PFSK-1 (cell line): Measurements from ENCODE around the gene SDK1.

Experiments
- POLR2AphosphoS5 ChIP-seq: IDR thresholded peaks from 2 replicates; pipeline ENCODE4 v1.6.1; 2012; ENCODE audit warnings: low read depth, mild to moderate bottlenecking, control low read depth, low read length, moderate library complexity
- REST ChIP-seq, 2 experiments: IDR thresholded peaks; 2 replicates each; pipeline versions ENCODE4 v1.6.1 to v1.8.0; 2011 to 2012; ENCODE audit warnings: low read depth in 2 of 2, low read length in 2 of 2, control low read depth in 1 of 2, inconsistent platforms in 1 of 2, mild to moderate bottlenecking in 1 of 2, moderate library complexity in 1 of 2; ENCODE audit not compliant: insufficient read depth in 1 of 2
- TAF1 ChIP-seq: IDR thresholded peaks from 2 replicates; pipeline ENCODE4 v1.6.1; 2012; ENCODE audit warnings: low read length, control low read depth, borderline replicate concordance; ENCODE audit not compliant: insufficient read depth

GRCh38 chr7:3866277-3866676, 565.2 kb downstream of the SDK1 start:
- TF ChIP-seq POLR2AphosphoS5 (no peak), TAF1 (no peak), REST (IDR thresholded peaks at IDR 0.05; ENCODE audit: insufficient read depth in 1 of 2, low read depth in 2 of 2, low read length in 2 of 2) (no peak)
